Activated gamma-delta T cell treated with anti-CD3 and anti-CD28 coated beads, Interleukin-2, amount 50 U/mL, for 16 hours (primary cell): ENCODE results near the gene CERS6.
"Not testable (repeated sequence)": the region's sequence is repeated elsewhere in the genome, so short reads cannot be mapped to it uniquely, and the experiment has no call there.

Experiments
- DNase-seq: peaks from one replicate; pipeline ENCODE4 v3.0.0-alpha.2; 2020; ENCODE audit warnings: low read depth

The CERS6 gene

GRCh38 chr2:168455645-168456520 lies at the start of gene CERS6:
Gene CERS6, plus strand, starts transcription at chr2:168456272. Its CDS starts 177 bp downstream, at chr2:168456449.
- DNase-seq: peak; percentile 76

- DNase-seq: not testable (repeated sequence)
Measured at GRCh38 chr2:168412301-168412700, 43.8 kb upstream of the CERS6 start.

- not testable (repeated sequence) for DNase-seq
Measured at GRCh38 chr2:168413101-168413500, 43.0 kb upstream of the CERS6 start.

- no peak for DNase-seq
Measured at GRCh38 chr2:168416555-168416954, 39.5 kb upstream of the CERS6 start.

- no peak for DNase-seq
Measured at GRCh38 chr2:168422584-168422983, 33.5 kb upstream of the CERS6 start.

GRCh38 chr2:168424112-168424951 lies 31.7 kb upstream of the CERS6 start:
- DNase-seq: no peak

GRCh38 chr2:168424971-168425370 lies 31.1 kb upstream of the CERS6 start:
- DNase-seq: no peak

GRCh38 chr2:168426861-168427260 lies 29.2 kb upstream of the CERS6 start:
- no peak for DNase-seq

GRCh38 chr2:168427451-168427850 lies 28.6 kb upstream of the CERS6 start:
- DNase-seq: no peak

- no peak for DNase-seq
Measured at GRCh38 chr2:168428431-168428830, 27.6 kb upstream of the CERS6 start.

- DNase-seq: no peak
Measured at GRCh38 chr2:168429988-168430387, 26.1 kb upstream of the CERS6 start.

GRCh38 chr2:168430431-168430830 lies 25.6 kb upstream of the CERS6 start:
- DNase-seq: no peak

GRCh38 chr2:168431301-168432024 lies 24.6 kb upstream of the CERS6 start:
- DNase-seq: no peak

GRCh38 chr2:168432100-168432499 lies 24.0 kb upstream of the CERS6 start:
- no peak for DNase-seq

- DNase-seq: no peak
Measured at GRCh38 chr2:168432565-168433186, 23.4 kb upstream of the CERS6 start.

- no peak for DNase-seq
Measured at GRCh38 chr2:168433527-168433926, 22.5 kb upstream of the CERS6 start.

GRCh38 chr2:168434146-168434545 lies 21.9 kb upstream of the CERS6 start:
- no peak for DNase-seq

- no peak for DNase-seq
Measured at GRCh38 chr2:168436840-168437239, 19.2 kb upstream of the CERS6 start.

GRCh38 chr2:168438553-168438952 lies 17.5 kb upstream of the CERS6 start:
- no peak for DNase-seq

- DNase-seq: no peak
Measured at GRCh38 chr2:168439536-168439935, 16.5 kb upstream of the CERS6 start.

- DNase-seq: no peak
Measured at GRCh38 chr2:168441214-168441872, 14.7 kb upstream of the CERS6 start.
